HL-60/S4 treated with retinoic acid at 250 ng/mL for 4 days and 3 days (cell line): ENCODE data around the gene HTR3B.
"Not testable (repeated sequence)": the region's sequence is repeated elsewhere in the genome, so short reads cannot be mapped to it uniquely, and the experiment has no call there.

Source experiments
- in situ Hi-C: fragments of 300-500 bp; cut with MboI; formaldehyde crosslinking; loops from 2 replicates; pipeline ENCODE4 v1.7.0; 2022; ENCODE audit warnings: low sequenced_read_pairs

Gene HTR3B

DNA sequence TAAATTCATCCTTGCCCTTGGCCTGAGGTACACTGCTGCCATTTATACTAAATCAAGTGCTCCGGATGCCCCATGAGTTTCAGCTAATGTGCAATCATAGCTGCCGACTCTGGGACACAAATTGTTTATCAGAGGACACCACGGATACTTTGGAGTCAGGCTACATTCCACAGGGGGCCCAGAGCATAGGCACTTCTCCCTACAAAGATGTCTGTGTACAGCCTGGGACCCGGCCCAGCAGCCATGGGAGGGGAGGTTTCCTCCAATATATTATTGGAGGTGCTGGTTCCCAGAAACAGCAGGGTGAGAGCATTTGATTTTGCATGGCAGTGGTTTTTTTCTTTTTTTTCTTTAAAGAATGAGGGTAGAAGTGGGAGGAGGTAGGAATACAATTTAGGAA lies 31.3 kb downstream of the HTR3B start:
- in situ Hi-C loops = no loop called here

DNA sequence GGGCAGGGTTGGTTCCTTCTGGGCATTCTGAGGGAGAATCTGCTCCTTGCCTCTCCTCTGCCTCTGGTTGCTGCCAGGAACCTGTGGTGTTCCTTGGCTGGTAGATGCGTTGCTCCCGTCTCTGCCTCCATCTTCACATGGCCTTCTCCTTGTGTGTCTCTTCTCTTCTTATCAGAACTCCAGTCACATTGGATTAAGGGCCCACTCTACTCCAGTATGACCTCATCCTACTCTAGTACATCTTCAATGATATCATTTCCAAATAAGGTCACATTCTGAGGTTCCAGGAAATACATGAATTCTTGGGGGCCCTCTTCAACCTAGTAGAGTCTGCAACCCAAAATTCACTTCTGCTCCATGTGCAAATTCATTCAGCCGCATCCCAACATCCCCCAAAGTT lies 33.3 kb downstream of the HTR3B start:
- in situ Hi-C loops = no loop called here

DNA sequence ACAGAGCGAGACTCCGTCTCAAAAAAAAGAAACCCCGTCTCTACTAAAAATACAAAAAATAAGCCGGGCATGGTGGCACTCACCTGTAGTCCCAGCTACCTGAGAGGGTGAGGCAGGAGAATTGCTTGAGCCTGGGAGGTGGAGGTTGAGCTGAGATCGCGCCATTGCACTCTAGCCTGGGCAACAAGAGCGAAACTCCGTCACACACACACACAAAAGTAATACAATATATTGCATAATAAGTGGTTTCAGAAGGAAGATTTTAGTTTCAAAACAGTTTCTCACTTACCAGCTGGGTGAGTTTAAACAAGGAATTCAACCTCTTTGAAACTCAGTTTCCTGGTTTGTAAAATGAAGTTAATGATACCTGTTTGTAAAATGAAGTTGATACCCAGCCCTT lies 37.7 kb downstream of the HTR3B start:
- in situ Hi-C loops = no loop called here

DNA sequence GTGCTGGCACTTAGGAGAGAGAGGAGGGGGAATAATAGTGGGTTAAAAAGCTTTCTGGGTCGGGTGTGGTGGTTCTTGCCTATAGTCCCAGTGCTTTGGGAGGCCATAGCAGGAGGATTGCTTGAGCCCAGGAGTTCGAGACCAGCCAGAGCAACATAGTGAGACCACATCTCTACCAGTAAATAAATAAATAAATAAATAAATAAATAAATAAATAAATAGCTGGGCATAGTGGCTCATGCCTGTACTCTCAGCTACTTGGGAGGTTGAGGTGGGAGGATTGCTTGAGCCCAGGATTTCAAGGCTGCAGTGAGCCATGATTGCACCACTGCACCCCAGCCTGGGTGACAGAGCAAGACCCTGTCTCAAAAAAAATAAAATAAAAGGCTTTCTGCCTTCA lies 41.6 kb downstream of the HTR3B start:
- in situ Hi-C loops = not testable (repeated sequence)

DNA sequence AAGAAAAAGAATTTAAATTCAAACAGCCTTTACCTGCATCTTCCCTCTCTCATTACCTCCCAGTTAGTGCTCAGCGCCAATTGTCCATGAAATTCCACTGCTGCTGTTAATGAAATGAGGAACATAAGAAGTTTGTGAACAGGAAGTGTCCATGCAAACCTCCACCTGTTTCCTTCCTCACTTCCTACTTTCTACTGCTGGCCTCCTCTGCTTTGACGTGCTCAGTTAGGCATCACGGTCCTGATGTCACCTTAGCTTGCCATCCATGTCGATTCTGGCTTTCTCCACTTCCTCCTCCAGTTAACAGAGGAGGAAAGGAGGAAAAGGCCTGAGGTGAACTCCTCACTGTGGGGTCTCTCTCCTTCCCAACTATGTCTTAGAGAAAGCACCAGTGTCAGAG lies 43.4 kb downstream of the HTR3B start:
- in situ Hi-C loops = no loop called here

DNA sequence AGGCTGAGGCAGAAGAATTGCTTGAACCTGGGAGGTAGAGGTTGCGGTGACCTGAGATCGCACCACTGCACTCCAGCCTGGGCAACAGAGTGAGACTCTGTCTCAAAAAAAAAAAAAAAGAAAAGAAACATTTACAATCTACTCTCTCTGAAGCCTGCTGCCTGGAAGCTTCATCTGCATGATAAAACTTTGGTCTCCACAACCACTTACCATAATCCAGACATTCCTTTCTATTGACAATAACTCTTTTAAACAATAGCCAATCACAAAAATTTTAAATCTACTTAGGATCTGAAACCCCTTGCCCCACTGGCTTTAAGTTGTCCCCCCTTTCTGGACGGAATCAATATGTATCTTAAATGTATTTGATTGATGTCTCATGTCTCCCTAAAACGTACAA lies 45.3 kb downstream of the HTR3B start:
- in situ Hi-C loops = no loop called here

DNA sequence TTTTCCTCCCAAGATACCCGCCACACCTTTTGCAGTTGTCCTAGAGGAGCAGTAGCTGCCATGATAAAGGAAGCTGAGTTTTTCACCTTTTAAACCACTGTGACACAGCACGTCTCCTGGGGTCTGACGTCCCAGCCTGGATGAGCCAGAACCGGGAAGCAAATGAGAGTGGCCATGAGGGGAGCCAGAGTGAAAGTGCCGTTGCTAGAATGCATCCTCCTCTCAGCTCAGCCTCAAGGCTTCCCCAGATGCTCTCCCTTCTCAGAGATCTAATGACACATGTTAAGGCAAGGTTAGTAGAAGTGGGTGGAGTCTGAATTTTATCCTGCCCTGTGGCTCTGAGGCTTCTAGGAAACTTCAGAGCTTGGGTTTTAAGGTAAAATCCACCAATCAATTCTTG lies 46.9 kb downstream of the HTR3B start:
- in situ Hi-C loops = no loop called here

DNA sequence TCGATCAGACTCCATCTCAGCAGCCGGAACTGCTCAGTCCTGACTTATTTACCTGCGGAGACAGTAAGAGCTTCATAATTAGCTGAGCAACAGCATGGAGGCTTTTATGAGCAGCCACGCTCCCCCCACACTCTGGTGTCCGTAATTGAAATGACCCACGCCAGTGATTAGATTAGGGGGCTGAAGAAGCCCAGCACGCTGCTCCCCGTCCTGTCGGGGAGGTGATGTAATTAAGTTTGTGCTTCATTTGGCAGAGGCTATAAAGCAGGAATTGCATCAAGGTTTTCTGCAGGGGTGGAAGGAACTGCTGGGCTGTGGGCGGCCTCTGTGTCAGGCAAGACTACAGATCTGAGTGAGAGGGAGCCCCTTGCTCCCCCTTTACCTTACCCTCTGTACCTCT lies 47.5 kb downstream of the HTR3B start:
- in situ Hi-C loops = no loop called here

DNA sequence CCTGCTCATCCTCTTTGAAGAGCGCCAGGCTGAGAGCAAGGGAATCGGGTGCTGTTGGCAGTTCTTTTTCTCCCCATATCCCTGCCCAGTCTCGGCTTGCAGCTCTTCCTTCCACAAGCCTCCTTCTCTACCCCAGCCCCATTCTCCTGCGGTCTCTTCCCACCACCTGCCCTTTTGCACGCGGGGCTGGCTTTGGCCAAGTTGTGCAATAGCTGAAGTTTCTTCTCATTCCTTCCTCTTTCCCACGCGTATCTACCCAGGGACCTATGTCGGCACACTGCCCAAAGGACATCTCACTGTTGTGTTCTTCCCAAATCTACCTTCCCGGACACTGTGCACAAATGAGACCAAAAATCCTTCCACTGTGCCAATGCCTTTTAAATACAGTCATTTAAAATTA lies 48.0 kb downstream of the HTR3B start:
- in situ Hi-C loops = no loop called here

DNA sequence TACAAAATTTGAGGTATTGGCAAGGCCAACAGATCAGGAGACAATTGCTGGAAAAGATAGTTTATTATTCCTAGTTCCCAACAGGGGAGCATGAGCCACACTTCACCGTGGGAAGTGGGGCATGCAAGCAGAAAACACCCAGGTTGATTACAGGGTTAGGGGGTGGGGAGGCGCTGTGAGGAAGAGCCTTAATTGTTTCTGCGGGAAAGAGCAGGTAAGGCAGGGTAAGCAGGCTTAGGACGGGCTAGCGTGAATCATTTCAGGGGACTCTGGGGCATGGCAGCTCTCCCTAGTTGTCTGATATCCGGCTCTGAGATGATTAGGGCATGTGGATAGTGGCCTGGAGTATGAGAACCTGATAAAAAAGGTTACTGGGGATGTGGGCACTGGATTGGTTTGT lies 49.6 kb downstream of the HTR3B start:
- in situ Hi-C loops = no loop called here

DNA sequence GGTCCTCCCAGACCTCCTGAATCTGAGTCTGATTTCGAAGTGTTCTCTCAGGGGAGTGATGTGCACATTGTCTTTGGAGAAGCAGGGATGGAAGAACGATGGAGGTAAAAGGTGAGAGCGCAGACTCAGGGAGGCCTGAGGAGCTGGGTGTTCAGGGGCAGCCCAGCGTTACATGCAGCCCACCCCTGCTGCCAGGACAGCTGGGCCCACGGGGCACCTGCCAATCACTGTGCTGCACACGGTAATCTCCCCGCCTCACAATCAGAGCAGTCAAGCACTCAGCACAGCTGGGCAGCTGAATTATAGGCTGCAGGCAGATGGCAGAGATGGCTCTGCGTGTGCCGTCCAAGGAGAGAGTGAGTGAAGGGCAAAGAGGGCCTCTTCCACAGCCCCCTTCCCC lies 52.4 kb downstream of the HTR3B start:
- in situ Hi-C loops = no loop called here

DNA sequence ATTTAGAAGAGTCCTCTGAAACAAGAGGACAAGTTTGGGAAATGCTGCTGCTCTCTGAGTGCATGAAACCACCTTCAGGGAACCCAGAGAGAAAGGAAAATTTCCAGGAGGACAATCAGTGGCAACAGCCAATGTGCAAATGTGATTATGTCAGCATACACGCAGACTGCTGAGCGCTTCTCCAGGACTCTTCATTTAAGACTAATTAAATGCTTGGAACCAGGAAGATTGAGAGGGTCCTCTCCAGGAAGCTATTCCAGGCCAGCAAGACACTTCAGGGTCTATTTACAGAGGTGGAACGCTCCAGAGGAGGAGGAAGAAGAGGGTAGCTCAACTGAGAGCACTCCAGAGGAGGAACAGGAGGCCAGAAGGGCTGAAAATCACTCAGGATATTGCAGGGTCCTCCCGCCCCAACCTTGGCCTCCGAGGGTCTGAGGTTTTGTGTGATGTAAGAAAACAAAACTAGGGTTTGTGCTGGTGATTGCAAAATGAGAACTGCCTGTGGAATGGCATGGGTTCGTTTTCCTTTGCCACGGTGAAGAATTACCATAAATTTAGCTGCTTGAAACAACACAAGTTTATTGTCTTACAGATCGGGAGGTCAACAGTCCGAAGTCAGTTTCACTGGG lies 56.2 kb downstream of the HTR3B start:
- in situ Hi-C loops = no loop called here

DNA sequence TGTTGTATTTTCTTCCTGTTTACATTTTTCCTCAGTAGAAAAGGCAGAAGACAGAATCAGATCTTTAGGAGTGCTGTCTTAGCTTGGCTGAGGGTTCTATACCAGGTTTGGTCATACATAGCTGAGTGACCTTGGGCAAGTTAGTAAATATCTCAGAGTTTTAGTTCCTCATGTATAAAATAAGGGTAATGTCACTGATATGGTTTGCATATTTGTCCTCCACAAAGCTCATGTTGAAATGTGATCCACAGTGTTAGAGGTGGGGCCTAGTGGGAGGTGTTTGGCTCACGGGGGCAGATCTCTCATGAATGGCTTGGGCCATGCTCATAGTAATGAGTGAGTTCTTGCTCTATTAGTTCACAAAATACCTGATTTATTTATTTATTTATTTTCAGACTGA lies 62.8 kb downstream of the HTR3B start:
- in situ Hi-C loops = no loop called here

DNA sequence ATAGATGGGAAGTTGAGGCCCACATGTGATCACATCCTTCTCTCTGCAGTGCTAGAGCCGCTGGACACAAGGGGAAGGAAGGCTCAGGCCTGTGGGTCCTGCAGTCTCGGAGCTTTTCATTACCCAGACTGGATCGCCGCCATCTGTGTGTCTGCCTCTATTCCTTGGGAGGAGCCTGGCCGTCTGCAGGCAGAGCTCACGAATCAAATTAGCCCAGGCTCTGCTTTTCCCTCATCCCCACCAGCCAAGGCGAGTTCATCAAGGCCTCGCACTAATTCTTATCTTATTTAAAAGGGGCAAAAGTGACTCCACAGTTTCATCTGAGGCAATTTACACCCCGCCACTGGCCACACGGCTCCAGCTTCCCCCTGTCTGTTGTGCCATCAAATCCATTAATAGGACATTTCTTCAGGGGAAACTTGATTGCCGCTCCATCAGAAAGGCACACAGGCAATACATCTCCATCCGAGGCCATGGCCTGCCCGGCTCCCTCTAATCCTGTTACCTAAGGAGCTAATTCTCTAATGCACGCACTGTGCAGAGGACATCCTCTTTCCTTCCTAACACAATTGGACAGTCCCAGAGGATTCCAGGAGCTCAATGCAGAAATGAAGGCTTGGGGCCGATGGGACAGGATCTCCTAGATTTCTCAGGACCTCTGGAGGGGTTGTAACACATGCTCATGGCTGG lies 67.1 kb downstream of the HTR3B start:
- in situ Hi-C loops = no loop called here

DNA sequence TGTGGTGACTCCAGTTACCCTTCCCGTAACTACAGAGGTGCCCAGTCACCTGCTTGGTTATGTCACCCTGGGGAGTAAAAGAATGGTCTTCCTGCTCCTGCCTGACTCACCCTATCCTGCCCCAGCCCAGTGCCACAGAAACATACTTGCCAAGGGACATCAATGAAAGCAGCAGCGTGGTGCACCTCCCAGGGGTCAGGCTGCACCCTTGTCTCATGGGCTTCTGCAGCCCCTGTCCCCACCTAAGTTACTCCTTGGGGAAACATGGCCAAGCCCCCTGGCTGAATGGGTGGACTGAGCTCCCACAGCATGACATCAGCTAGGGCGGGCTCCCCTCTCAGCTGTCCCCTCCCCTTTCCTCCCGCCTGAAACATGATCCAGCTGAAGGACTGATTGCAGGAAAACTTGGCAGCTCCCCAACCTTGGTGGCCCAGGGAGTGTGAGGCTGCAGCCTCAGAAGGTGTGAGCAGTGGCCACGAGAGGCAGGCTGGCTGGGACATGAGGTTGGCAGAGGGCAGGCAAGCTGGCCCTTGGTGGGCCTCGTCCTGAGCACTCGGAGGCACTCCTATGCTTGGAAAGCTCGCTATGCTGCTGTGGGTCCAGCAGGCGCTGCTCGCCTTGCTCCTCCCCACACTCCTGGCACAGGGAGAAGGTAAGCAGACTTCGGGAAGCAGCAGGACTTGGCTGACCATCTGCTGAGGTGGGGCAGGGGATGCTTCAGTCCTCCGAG lies 70.3 kb downstream of the HTR3B start, which contains the start of gene HTR3A:
Gene HTR3A, plus strand, starts transcription at position 368 of the 730 bp plus-strand sequence. Its CDS starts 218 bp downstream, at position 586.
- in situ Hi-C loops = no loop called here

DNA sequence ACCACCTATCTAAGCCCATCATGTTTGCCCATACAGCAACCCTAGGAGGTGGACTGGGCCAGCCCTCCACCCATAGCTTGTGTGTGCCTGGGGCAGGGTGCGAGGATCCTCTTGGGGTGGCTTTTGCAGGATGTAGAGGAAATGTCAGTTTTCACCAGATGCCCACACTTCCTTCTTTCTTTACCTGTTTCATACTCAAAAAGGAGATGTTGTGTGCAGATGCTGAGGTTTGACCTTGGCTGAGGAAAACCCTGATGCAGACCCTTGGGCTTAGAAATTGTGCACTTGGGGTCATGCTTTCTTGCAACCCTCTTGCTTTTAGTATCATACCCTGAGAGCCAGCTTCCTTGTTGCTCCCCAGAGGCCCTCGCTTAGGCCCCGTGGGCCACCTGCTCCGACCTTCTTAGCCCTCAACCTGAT lies 72.5 kb downstream of the HTR3B start:
- in situ Hi-C loops = no loop called here

DNA sequence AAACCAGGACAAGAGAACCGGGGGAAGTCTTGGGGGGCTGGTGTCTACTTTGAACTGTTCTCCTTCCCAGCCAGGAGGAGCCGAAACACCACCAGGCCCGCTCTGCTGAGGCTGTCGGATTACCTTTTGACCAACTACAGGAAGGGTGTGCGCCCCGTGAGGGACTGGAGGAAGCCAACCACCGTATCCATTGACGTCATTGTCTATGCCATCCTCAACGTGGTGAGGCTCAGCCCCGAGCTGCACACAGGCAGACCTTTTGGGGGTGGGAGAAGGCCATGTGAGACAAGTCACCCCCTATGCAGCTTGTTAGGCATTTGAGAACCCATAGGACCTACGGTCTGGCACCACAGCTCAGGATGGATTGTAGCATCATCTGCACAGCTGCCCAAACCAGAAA lies 73.1 kb downstream of the HTR3B start:
- in situ Hi-C loops = no loop called here

DNA sequence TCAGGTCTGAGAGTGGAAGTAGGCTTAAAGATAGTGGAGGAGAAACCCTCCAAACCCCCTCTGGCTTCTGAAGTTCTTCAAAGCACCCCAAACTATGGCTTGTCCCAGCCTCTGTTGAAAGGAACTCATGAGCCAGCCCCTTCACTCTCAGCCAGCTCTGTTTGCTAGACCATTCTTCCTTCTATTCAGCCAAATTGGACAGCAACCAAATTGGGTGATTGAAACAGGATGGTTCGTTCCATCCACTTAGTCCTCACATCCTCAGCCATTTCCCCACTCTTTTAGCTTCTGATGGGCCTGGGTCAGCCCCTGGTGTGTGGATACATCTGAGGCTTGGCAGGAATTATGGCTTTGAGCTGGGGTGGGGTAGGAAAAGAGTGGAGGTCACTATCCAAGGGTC lies 74.8 kb downstream of the HTR3B start:
- in situ Hi-C loops = no loop called here

DNA sequence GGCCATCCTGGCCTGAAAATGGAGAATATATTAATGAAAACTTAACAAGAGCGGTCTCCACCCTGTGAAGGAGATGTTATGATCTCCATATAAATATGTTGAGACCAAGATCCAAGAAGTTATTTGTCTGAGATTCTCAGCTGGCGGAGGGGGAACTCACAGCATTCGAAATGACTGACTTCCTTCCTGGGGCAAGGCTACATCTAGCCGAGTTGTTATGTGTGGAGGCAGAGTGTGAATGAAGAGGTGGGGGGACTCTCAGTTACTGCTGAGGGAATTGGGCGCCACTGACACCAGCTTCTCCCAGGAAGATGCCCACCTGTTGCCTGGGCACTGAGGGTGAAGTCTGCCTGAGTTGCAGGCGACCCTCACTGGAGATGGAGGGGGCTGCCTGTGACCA lies 76.2 kb downstream of the HTR3B start:
- in situ Hi-C loops = no loop called here

DNA sequence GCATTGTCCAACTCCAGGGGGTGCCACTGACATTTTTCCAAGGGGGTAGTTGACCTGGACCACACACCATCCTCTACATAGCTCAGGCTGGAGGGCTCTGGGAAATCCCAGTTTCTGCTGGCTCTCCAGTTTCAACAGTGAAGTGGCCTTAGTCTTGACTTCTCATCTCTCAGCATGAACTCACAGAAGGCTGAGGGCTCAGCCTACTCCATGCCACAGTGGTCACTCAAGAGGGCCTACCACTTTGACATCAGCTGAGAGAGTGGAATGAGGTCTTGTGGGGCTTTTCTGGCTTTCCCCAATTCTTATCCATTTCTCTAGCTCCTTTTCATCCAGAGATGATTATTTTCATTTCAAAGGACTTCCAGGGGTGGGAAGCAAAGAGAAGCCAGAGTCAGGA lies 77.7 kb downstream of the HTR3B start:
- in situ Hi-C loops = no loop called here

DNA sequence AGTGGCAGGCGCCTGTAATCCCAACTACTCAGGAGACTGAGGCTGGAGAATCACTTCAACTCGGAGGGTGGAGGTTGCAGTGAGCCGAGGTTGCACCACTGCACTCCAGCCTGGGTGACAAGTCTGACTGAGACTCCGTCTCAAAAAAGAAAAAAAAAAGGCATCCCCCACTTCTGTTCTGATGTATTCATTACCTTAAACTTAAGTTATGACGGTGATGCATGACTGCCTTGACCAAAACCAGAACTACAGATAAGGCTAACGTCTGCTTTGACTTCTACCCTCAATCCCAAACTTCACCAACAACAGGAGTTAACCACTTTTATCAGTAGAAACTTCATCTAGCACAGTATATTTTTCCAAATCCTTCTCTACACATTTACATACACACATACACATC lies 80.2 kb downstream of the HTR3B start:
- in situ Hi-C loops = no loop called here

DNA sequence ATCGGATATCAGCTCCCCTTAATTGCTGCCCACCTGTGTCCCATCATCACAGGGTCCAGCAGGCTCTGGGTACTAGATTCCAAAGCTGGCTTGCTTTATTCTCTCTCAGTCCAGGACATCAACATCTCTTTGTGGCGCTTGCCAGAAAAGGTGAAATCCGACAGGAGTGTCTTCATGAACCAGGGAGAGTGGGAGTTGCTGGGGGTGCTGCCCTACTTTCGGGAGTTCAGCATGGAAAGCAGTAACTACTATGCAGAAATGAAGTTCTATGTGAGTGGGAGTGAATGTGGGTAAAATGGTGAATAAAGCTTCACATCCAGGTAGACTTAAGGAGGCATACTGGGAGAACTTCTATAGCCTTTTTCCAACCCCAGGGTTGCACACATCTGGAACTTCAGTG lies 81.3 kb downstream of the HTR3B start:
- in situ Hi-C loops = no loop called here
